Fibroblast of skin of abdomen (primary cell): ENCODE data around the gene SLBP.

Source experiments
- DNase-seq: peaks from one replicate; pipeline ENCODE4 v3.0.0-alpha.2; 2013

Gene SLBP

DNA sequence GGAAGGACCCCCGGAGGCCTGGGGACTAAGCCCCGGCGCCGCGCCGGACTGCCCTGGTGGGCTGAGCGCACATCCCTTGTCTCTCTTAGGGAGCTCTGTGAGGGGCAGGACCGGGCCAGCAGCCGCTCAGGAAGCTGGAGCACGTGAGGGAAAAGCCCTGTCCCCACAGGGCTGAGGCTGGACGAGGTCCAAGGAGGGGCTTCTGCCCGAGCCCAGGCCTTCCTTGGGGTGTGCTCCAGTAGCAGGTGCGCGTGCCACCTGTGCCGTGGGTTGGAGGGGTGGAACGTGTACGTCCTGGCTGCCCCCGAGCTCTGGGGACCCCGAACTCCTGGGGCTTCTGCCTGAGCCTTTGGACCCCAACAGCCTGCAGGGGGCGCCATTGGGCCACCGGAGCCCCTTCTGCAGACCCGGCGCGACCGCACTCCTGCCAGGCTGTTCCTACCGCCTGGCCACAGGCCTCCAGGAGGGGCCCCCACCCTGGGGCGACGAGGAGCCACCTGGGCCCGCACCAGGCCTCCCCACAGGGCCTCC, 36.4 kb upstream of the SLBP start:
- peak; percentile 52 for DNase-seq

DNA sequence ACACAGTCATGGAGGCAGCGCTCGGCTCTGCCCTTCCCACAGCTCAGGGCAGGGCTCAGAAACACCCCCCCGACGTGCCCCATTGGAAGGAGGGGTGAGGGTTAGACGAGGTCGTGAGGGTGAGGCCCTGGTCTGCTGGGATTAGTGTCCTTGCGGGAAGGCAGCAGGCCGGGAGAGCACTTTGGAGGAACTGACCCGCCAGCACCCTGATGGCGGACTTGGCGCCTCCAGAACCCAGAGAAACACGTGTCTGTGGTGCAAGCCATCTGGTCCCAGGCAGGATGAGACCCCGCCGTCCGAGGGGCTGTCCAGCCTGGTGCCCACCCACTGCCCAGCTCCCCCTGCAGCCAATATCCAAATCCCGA, 35.5 kb upstream of the SLBP start:
- no peak for DNase-seq

DNA sequence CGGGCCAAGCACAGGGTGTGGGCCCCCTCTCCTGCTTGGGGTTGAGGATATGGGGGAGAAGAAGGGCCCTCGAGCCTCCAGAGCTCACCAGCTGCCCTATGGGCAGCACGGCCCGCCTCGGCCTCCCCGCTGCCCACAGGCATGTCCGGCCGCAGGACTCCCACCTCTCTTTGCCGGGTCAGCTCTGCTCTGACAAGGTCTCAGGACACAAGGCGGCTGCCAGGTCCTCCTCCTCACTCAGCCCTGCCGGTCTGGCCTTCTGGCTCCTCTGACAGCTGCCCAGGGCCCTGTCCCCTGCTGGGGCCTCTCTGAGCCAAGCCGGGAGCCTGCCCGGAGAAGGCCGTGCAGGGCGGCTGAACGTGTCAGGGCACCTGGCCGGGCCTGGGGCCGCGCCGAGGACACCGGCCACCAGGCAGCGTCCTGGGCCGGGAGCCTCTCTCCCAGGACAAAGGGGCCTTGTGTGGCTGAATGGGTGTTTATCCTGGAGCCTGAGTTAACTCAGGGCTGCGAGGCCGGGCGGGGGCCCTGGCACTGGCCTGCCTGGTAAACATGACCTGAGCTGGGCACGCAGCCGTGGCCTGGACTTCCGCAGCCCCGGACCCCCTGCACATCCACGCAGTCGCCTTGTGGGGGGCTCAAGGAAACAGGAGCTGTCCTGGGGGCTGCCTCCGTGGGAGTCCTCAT, 34.9 kb upstream of the SLBP start:
- no peak for DNase-seq

DNA sequence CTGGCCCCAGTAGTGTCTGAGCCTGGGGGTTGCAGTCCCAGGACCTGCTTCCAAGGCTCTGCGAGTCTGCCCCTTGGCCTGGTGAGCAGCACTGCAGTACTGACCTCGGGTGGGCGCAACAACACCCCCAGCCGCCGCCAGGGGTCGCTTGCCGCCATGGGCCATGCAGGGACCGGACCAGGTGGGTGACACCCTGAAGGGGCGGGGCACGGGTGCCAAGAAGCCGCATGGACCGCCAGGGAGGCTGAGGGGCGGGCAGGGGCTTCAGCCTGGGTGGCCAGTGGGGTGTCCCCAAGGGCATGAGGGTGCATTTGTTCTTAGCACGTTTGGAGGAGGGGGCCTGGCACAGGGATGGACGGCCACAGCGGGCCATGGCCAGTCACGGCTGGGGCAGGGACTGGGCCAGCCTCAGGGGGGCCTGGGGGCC, 34.2 kb upstream of the SLBP start:
- peak; percentile 50 for DNase-seq

DNA sequence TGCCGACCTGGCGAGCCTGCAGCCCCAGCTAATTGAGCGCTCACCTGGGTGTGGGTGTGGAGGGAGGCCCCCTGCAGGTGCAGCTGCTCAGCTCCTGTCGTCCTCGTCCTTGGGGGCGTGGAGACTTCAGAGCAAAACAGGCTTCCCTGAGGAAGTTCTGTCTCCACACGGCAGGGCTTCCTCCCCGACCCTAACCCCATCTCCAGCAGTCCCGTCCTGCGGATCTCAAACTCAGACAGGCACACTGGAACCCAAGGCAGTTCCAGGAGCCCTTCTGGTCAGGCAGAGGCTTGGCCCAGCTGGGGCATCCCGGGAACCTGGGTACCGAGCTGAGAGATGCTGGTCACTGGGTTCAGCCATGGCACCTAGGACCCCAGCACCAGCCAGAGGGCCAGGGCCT, 33.6 kb upstream of the SLBP start:
- no peak for DNase-seq

DNA sequence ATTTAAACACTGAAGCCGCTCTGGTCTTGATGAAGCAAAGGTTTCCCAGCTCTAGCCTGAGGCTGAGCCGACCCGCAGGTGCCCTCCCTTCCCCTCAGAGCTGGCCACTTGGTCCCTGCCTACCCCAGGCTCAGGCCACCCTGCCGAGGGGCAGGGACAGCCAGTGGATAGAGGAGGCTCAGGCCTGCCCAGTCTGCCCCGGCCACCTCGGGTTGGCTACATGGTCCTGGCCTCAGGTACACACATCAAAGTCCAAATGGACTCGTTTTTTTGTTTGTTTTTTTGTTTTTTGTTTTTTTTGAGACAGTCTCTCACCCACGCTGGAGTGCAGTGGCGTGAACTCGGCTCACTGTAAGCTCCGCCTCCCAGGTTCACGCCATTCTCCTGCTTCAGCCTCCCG, 33.0 kb upstream of the SLBP start:
- DNase-seq, result no peak

DNA sequence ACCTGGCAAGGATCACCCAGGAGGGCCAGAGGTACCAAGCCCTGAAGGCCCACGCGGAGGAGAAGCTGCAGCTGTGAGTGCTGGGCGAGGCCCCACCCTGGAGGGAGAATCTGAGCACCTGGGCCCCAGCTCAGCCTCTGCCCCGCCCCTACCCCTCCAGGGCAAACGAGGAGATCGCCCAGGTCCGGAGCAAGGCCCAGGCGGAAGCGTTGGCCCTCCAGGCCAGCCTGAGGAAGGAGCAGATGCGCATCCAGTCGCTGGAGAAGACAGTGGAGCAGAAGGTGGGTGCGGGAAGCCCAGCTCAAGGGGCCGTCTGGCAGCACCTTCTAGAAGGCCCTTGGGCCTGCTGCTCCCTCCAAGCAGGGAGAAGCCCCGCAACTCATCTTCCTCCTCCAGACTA, 32.4 kb upstream of the SLBP start:
- DNase-seq, result no peak

DNA sequence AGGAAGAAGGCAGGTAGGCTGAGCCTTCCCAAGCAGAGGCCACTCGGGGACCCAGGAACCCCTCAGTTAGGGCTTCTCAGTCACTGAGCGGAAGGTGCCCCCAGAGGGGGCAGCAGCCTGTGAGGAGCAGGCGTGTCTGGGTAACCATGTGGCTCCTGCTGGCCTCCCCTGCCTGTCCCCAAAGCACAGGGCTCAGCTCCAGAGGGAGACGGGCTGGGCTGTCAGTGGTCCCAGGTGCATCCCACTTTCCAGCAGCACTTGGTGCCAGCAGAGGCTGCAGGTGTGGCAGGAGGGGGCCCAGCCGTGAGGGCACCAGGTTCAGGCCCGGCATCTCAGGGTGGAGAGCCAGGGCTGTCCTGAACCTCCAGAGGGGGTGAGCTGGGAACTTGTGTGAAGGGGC, 31.9 kb upstream of the SLBP start:
- no peak for DNase-seq

DNA sequence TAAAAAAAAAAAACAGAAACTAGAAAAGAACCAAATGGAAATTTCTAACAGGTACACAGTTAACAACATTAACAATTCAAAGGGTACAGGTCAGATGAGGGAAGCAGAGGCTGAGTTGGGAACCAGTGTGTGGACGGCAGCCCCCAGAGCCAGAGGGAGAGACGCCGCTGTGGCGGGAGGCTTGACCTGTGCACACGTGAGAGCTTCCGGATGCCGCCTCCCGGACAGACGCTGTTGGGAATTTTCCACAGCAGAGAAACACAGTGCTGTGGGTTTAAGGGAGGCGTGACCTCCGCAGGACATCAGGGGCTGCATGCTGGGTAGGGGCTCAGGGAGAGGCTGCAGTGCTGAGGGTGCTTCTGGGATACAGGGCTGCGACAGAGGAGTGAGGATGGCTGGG, 31.4 kb upstream of the SLBP start:
- no peak for DNase-seq

DNA sequence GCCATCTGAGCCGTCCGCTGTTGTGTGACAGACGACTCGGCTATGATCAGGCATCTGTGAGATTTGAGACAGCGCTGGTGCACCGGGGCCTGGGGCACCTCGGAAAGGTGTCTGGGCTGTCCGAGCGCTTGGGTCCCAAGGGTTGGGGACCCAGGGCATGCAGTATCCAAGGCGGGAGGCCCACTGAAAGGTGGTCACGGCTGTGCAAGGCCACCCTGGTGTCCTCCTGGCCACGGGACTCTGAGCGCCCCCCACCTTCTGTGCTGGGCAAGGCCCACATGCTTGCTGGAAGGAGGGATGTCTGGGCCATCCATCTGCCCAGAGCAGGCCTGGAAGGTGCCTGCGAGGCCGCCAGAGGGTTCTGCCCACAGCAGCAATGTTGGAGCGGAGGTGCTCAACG, 29.1 kb upstream of the SLBP start:
- DNase-seq, result no peak

DNA sequence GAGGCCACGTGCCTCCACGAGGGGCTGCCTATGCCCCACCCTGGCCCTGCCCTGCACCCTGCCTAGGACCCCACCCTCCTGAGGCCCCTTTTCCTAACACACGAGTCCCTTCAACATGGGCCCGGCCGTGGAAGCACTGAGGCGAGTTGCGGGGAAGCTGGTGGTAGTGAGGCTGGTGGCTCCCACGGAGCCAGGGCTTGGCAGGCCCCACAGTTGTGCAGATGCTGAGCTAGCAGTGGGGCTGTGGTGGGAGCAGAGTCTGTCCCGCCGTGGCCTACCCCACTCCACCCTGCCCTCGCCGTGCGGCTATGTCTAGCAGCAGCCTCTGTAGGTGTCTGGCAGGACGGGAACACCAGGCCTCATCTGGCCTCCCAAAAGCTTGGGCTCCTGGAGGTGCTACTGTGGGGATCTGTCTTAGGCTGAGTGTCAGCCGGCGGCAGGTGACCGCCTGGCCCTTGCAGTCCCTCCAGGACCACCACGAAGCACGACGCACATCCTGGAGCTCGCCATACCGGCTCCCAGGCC, 28.0 kb upstream of the SLBP start:
- DNase-seq, result no peak

DNA sequence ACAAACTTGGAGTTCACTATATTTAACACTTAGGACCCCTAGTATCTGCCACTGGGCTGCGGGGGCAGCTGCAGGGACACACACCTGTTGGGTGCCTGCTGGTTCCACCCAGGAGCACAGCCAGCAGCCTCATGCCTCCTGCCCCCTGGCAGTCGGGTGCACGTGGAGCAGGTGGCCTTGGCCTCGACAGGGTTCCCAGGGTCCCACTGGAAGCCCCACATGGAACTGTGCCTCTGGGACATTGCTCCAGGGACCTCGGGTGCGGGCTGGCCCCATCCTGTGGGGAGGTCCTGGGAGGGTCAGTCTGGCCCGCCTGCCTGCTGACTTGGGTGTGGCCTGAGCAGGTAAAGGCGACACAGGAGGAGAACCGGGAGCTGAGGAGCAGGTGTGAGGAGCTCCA, 27.2 kb upstream of the SLBP start:
- DNase-seq, result no peak

DNA sequence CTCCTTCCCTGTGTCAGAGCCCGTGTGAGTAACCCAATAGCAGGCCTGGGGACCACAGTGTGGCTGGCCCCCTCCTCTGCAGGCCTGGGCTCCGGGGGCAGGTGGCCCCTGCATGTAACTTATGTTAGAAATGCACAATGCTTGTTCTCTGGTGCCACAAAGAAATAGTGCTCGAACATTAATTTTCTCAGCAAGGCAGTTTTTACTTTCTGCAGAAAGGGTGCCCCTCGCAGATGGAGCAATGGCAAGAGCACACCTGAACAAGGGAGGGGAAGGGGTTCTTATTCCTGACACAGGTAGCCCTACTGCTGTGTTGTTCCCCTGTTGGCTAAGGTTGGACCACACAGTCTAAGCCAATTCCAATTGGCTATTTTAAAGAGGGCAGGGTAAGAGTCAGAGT, 26.3 kb upstream of the SLBP start:
- no peak for DNase-seq

DNA sequence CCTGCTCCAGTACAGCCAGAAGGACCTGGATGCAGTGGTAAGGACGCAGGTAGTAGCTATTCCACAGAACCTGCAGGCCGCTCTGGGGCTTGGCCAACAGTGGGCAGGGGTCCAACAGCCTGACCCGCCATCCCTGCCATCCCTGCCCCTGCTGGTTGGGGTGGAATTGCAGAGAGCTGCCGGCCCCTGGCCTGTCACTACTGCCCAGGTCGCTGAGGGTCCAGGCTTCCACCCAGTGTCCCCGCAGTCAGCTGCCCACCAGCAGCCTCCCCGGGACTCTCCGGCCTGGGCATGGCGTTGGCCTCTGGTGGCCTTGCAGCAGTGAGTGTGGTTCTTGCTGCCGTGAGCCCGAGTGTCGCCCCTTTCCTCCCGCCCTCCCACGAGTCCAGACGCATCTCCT, 25.5 kb upstream of the SLBP start:
- DNase-seq, result no peak

DNA sequence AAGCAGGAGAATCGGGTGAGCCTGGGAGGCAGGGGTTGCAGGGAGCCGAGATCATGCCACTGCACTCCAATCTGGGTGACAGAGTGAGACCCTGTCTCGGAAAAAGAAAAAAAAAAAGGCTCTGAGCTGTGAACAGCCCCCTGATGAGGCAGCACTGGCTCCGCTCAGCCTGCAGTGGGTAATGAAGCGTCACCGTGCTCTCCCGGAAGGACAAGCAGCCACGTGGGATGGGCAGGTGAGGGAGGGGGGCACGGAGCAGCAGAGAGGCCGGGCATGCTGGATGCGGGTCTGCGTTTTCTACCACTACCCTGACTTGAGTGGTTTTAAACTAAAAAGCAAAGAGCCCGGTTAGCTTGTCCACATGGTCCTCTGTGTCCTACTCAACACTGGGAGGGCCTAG, 24.7 kb upstream of the SLBP start:
- DNase-seq, result no peak

DNA sequence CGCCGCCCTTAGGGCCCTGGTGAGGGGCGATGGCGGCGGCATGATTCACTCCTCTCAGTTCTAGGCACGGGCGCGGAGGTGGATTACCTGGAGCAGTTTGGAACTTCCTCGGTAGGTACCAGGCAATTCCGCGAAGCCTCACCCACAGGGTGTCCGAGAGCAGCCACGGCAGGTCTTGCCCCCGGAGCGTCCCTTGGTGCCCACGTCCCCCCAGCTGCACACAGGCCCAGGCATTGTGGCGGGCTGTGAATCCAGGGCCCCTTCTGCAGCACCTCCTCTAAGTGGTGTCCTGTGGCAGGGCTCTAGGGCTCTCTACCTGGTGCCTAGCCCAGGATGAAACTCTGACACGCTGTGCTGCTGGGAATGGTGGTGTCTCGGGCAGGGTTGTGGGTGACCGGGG, 23.1 kb upstream of the SLBP start:
- no peak for DNase-seq

DNA sequence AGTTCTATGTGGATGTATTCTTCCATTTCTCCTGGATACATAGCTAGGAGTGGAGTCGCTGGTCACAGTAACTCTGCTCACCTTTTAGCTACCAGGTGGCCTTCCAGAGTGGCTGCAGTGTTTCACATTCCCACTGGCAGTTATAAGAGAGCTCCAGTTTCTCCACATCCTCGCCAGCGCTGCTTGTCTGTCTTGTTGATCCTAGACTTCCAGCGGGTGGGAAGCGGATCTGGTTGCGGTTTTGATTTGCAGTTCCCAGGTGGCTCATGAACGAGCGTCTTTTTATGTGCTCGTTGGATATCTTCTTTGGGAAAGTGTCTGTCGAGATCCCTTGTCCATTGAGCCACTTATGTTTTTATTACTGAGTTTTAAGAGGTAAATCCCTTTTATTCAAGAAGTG, 20.8 kb upstream of the SLBP start:
- no peak for DNase-seq

DNA sequence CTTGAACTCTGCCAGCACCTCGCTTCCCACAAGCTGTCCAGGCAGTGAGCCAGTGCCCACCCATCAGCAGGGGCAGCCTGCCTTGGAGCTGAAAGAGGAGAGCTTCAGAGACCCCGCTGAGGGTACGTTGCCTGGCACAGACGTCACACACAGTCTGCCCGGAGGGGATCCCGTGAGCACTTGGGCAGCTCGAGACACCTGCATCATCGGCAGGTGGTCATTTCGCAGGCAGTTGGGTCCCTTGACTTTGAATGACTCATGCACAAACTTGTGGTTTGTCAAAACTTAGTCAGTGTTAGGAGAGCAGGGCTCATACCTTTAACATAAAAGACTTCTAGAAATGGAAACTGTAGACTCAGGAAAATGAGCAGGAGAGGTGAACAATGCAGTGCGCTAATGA, 19.1 kb upstream of the SLBP start:
- DNase-seq, result no peak

DNA sequence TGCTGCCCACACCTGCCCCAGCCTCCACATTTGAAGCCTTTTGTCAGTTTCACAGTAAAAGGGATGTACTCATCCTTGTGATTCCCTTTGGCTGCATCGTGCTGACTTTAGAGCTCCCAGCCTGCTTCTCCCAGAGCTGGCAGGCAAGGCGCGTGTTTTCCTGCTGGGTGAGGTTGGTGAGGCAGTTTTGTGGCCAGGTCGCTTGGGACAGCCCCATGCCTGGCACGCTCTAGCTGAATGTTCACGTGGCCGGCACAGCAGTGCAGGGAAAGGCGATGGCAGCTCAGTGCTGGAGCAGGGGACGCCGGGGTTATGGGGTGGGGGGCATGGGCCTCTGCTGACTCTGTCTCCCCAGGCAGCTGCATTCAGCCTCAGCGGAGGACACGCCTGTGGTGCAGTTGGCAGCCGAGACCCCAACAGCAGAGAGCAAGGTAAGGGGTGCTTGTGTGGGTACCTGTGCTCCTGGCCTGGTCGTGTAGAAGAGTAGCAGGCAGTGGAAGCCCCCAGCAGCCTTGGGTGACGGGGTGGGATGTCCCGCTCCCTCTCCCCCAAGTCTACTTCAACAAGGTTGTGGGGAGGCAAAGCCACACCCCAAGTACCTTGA, 18.5 kb upstream of the SLBP start:
- DNase-seq, result no peak

DNA sequence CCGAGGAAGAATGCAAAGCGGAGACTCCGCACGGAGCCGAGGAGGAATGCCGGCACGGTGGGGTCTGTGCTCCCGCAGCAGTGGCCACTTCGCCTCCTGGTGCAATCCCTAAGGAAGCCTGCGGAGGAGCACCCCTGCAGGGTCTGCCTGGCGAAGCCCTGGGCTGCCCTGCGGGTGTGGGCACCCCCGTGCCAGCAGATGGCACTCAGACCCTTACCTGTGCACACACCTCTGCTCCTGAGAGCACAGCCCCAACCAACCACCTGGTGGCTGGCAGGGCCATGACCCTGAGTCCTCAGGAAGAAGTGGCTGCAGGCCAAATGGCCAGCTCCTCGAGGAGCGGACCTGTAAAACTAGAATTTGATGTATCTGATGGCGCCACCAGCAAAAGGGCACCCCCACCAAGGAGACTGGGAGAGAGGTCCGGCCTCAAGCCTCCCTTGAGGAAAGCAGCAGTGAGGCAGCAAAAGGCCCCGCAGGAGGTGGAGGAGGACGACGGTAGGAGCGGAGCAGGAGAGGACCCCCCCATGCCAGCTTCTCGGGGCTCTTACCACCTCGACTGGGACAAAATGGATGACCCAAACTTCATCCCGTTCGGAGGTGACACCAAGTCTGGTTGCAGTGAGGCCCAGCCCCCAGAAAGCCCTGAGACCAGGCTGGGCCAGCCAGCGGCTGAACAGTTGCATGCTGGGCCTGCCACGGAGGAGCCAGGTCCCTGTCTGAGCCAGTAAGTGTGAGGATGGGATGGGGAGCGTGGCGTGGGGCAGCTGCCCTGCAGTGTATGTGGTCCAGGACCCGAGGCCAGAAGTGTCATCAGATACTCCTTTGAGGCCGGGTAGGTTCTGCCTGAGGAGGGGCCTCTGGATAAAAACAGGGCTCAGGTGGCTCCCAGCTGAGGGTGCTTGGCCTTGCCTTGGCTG, 16.2 kb upstream of the SLBP start:
- no peak for DNase-seq

DNA sequence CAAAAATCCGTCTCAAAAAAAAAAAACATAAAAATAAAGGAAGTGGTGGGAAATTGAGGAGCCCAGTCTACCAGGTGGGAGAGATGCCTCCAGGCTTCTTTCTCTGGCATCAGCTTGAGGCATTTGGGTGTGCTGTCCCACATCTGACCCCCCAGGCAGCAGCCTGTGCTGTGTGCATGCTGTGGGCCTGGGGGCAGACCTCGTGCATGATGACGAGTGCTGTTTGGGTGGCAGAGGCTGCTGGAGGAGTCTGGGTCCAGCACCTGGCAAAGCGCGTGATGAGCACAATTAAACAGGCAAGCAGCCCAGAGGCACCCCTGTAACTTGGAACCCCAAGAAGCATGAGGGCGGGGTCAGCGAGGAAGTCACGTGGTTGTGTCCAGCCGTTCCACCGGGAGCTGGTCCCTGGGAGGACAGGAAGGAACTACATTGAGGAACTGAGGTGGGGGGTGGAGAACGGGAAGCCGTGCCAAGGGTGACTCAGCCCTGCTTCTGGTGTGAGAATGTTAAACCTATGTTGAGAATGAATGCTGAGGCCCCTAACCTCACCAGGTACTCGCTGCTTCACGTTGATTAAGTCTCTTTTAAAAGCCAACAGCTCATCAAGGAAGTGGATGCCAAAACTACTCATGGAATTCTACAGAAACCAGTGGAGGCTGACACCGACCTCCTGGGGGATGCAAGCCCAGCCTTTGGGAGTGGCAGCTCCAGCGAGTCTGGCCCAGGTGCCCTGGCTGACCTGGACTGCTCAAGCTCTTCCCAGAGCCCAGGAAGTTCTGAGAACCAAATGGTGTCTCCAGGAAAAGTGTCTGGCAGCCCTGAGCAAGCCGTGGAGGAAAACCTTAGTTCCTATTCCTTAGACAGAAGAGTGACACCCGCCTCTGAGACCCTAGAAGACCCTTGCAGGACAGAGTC, 15.3 kb upstream of the SLBP start:
- DNase-seq, result peak; percentile 62
